ENCODE results near the gene ITGA11. TPM values are rescaled to one million over a fixed set of nuclear protein-coding genes. Genes with fewer than 3 reads are reported as not detected.

The ITGA11 gene
- total and polyA plus RNA-seq, 2 donors: 0.21 to 0.47 TPM

GRCh38 chr15:68295014-68295805, 136.8 kb downstream of the ITGA11 start:
- Histone ChIP-seq H3K27ac (ENCODE audit: low read depth in 1 of 2, low read length in 1 of 2) (no peak overlapping the region), H3K36me3 (ENCODE audit: control insufficient read depth in 2 of 2, insufficient read depth in 2 of 2, low read length in 1 of 2) (peaks cover 10 to 16% of the 10 kb centered on the region in 2 donors), H3K9me3 (ENCODE audit: control insufficient read depth in 2 of 2, insufficient read depth in 1 of 2, low read length in 1 of 2) (no peaks in the 10 kb centered on the region), H3K4me3 (ENCODE audit: low read length in 2 of 2) (no peak overlapping the region), H3K27me3 (ENCODE audit: control insufficient read depth in 2 of 2, insufficient read depth in 1 of 2, low read length in 1 of 2) (no peaks in the 10 kb centered on the region), H3K4me1 (ENCODE audit: control insufficient read depth in 2 of 2, insufficient read depth in 2 of 2, low read length in 2 of 2) (peaks cover 8% of the 10 kb centered on the region in 2 donors)
- no peak for DNase-seq (ENCODE audit: low read depth in 6 of 9, low spot score in 9 of 9)
- 97% methylated on average over 4 of the region's 4 CpGs for WGBS

- H3K4me1 ChIP-seq (ENCODE audit: control insufficient read depth in 2 of 2, insufficient read depth in 2 of 2, low read length in 2 of 2): no peaks in the 10 kb centered on the region
Measured at GRCh38 chr15:68292967-68293366, 139.0 kb downstream of the ITGA11 start.

GRCh38 chr15:68292157-68292781, 139.7 kb downstream of the ITGA11 start:
- no peaks in the 10 kb centered on the region for H3K4me1 ChIP-seq (ENCODE audit: control insufficient read depth in 2 of 2, insufficient read depth in 2 of 2, low read length in 2 of 2)

More at GRCh38 chr15:68292967-68293366, 139.0 kb downstream of the ITGA11 start:
- no peak overlapping the region for H3K4me3 ChIP-seq (ENCODE audit: low read length in 2 of 2)
- no peaks in the 10 kb centered on the region for H3K9me3 ChIP-seq (ENCODE audit: control insufficient read depth in 2 of 2, insufficient read depth in 1 of 2, low read length in 1 of 2)
- H3K27me3 ChIP-seq (ENCODE audit: control insufficient read depth in 2 of 2, insufficient read depth in 1 of 2, low read length in 1 of 2): no peaks in the 10 kb centered on the region
- DNase-seq (ENCODE audit: low read depth in 6 of 9, low spot score in 9 of 9): no peak
- no peak overlapping the region for H3K27ac ChIP-seq (ENCODE audit: low read depth in 1 of 2, low read length in 1 of 2)
- H3K36me3 ChIP-seq (ENCODE audit: control insufficient read depth in 2 of 2, insufficient read depth in 2 of 2, low read length in 1 of 2): peaks cover 18 to 25% of the 10 kb centered on the region in 2 donors

GRCh38 chr15:68290715-68291114, 141.2 kb downstream of the ITGA11 start:
- H3K27me3 ChIP-seq (ENCODE audit: control insufficient read depth in 2 of 2, insufficient read depth in 1 of 2, low read length in 1 of 2): no peaks in the 10 kb centered on the region
- H3K9me3 ChIP-seq (ENCODE audit: control insufficient read depth in 2 of 2, insufficient read depth in 1 of 2, low read length in 1 of 2): no peaks in the 10 kb centered on the region
- H3K4me1 ChIP-seq (ENCODE audit: control insufficient read depth in 2 of 2, insufficient read depth in 2 of 2, low read length in 2 of 2): no peaks in the 10 kb centered on the region
- DNase-seq (ENCODE audit: low read depth in 6 of 9, low spot score in 9 of 9): no peak
- 98% methylated on average over 8 of the region's 8 CpGs for WGBS
- H3K27ac ChIP-seq (ENCODE audit: low read depth in 1 of 2, low read length in 1 of 2): no peak overlapping the region
- peaks cover 18 to 23% of the 10 kb centered on the region in 2 donors for H3K36me3 ChIP-seq (ENCODE audit: control insufficient read depth in 2 of 2, insufficient read depth in 2 of 2, low read length in 1 of 2)
- H3K4me3 ChIP-seq (ENCODE audit: low read length in 2 of 2): no peak overlapping the region

More at GRCh38 chr15:68292157-68292781, 139.7 kb downstream of the ITGA11 start:
- no peak overlapping the region for H3K27ac ChIP-seq (ENCODE audit: low read depth in 1 of 2, low read length in 1 of 2)
- H3K27me3 ChIP-seq (ENCODE audit: control insufficient read depth in 2 of 2, insufficient read depth in 1 of 2, low read length in 1 of 2): no peaks in the 10 kb centered on the region
- H3K9me3 ChIP-seq (ENCODE audit: control insufficient read depth in 2 of 2, insufficient read depth in 1 of 2, low read length in 1 of 2): no peaks in the 10 kb centered on the region
- H3K4me3 ChIP-seq (ENCODE audit: low read length in 2 of 2): no peak overlapping the region
- peak in 1 of 9 donors; percentile 34 for DNase-seq (ENCODE audit: low read depth in 6 of 9, low spot score in 9 of 9)
- peaks cover 18 to 23% of the 10 kb centered on the region in 2 donors for H3K36me3 ChIP-seq (ENCODE audit: control insufficient read depth in 2 of 2, insufficient read depth in 2 of 2, low read length in 1 of 2)

- Histone ChIP-seq H3K4me1 (ENCODE audit: control insufficient read depth in 2 of 2, insufficient read depth in 2 of 2, low read length in 2 of 2) (no peaks in the 10 kb centered on the region), H3K27ac (ENCODE audit: low read depth in 1 of 2, low read length in 1 of 2) (peak overlapping the region in 1 of 2 donors; percentile 59), H3K9me3 (ENCODE audit: control insufficient read depth in 2 of 2, insufficient read depth in 1 of 2, low read length in 1 of 2) (peaks cover 0 to 1% of the 10 kb centered on the region in 2 donors), H3K4me3 (ENCODE audit: low read length in 2 of 2) (no peak overlapping the region), H3K36me3 (ENCODE audit: control insufficient read depth in 2 of 2, insufficient read depth in 2 of 2, low read length in 1 of 2) (peaks cover 20 to 25% of the 10 kb centered on the region in 2 donors), H3K27me3 (ENCODE audit: control insufficient read depth in 2 of 2, insufficient read depth in 1 of 2, low read length in 1 of 2) (no peaks in the 10 kb centered on the region)
- WGBS: 96% methylated on average over 14 of the region's 14 CpGs
- no peak for DNase-seq (ENCODE audit: low read depth in 6 of 9, low spot score in 9 of 9)
Measured at GRCh38 chr15:68289621-68290352, 142.2 kb downstream of the ITGA11 start.

- H3K27me3 ChIP-seq (ENCODE audit: control insufficient read depth in 2 of 2, insufficient read depth in 1 of 2, low read length in 1 of 2): no peaks in the 10 kb centered on the region
- H3K9me3 ChIP-seq (ENCODE audit: control insufficient read depth in 2 of 2, insufficient read depth in 1 of 2, low read length in 1 of 2): peaks cover 0 to 2% of the 10 kb centered on the region in 2 donors
- H3K4me3 ChIP-seq (ENCODE audit: low read length in 2 of 2): no peak overlapping the region
- no peak overlapping the region for H3K27ac ChIP-seq (ENCODE audit: low read depth in 1 of 2, low read length in 1 of 2)
- peaks cover 24 to 29% of the 10 kb centered on the region in 2 donors for H3K36me3 ChIP-seq (ENCODE audit: control insufficient read depth in 2 of 2, insufficient read depth in 2 of 2, low read length in 1 of 2)
- H3K4me1 ChIP-seq (ENCODE audit: control insufficient read depth in 2 of 2, insufficient read depth in 2 of 2, low read length in 2 of 2): no peaks in the 10 kb centered on the region
- DNase-seq (ENCODE audit: low read depth in 6 of 9, low spot score in 9 of 9): no peak
- WGBS: 89% methylated on average over 2 of the region's 2 CpGs
Measured at GRCh38 chr15:68289057-68289456, 142.9 kb downstream of the ITGA11 start.

- no peaks in the 10 kb centered on the region for H3K27me3 ChIP-seq (ENCODE audit: control insufficient read depth in 2 of 2, insufficient read depth in 1 of 2, low read length in 1 of 2)
- WGBS: 96% methylated on average over 5 of the region's 5 CpGs
- no peak overlapping the region for H3K27ac ChIP-seq (ENCODE audit: low read depth in 1 of 2, low read length in 1 of 2)
- peaks cover 23 to 24% of the 10 kb centered on the region in 2 donors for H3K36me3 ChIP-seq (ENCODE audit: control insufficient read depth in 2 of 2, insufficient read depth in 2 of 2, low read length in 1 of 2)
- H3K9me3 ChIP-seq (ENCODE audit: control insufficient read depth in 2 of 2, insufficient read depth in 1 of 2, low read length in 1 of 2): peaks cover 0 to 2% of the 10 kb centered on the region in 2 donors
- no peak overlapping the region for H3K4me3 ChIP-seq (ENCODE audit: low read length in 2 of 2)
- peaks cover 3 to 5% of the 10 kb centered on the region in 2 donors for H3K4me1 ChIP-seq (ENCODE audit: control insufficient read depth in 2 of 2, insufficient read depth in 2 of 2, low read length in 2 of 2)
- DNase-seq (ENCODE audit: low read depth in 6 of 9, low spot score in 9 of 9): no peak
Measured at GRCh38 chr15:68286256-68286655, 145.7 kb downstream of the ITGA11 start.

- Histone ChIP-seq H3K36me3 (ENCODE audit: control insufficient read depth in 2 of 2, insufficient read depth in 2 of 2, low read length in 1 of 2) (peaks cover 16 to 17% of the 10 kb centered on the region in 2 donors), H3K27ac (ENCODE audit: low read depth in 1 of 2, low read length in 1 of 2) (no peak overlapping the region), H3K9me3 (ENCODE audit: control insufficient read depth in 2 of 2, insufficient read depth in 1 of 2, low read length in 1 of 2) (peaks cover 0 to 2% of the 10 kb centered on the region in 2 donors), H3K27me3 (ENCODE audit: control insufficient read depth in 2 of 2, insufficient read depth in 1 of 2, low read length in 1 of 2) (no peaks in the 10 kb centered on the region), H3K4me1 (ENCODE audit: control insufficient read depth in 2 of 2, insufficient read depth in 2 of 2, low read length in 2 of 2) (peaks cover 5 to 9% of the 10 kb centered on the region in 2 donors), H3K4me3 (ENCODE audit: low read length in 2 of 2) (no peak overlapping the region)
- no peak for DNase-seq (ENCODE audit: low read depth in 6 of 9, low spot score in 9 of 9)
- 95% methylated on average over 5 of the region's 5 CpGs for WGBS
Measured at GRCh38 chr15:68285259-68285980, 146.5 kb downstream of the ITGA11 start.

All from thymus (tissue), 11 donors.